Endothelial cell of umbilical vein (primary cell): ENCODE results near the gene SMIM41. TPM values are rescaled to one million over a fixed set of nuclear protein-coding genes. Genes with fewer than 3 reads are reported as not detected.

ENCODE experiments used
- BruUV-seq: library from RNA; stranded (reverse); fragments of 400-500 nt; replicated peaks from 2 replicates; lab custom pipeline; 2021; lab: Mats Ljungman, UMichigan
- CTCF ChIA-PET: fragments of 300-600, 350-600 bp; sonication (Branson Sonifier 250); formaldehyde crosslinking; loops from one replicate; lab custom pipeline; 2021; ENCODE audit warnings: antibody characterized with exemption, inconsistent platforms; lab: Charles Lee
- POLR2A ChIA-PET: fragments of 300-600, 350-600 bp; sonication (Branson Sonifier 250); formaldehyde crosslinking; loops from one replicate; lab custom pipeline; 2021; ENCODE audit warnings: antibody characterized with exemption, inconsistent platforms; lab: Charles Lee
- DNase-seq: peaks from one replicate; pipeline ENCODE4 v3.0.0-alpha.2; 2011; ENCODE audit warnings: low read depth, low spot score
- FAIRE-seq: peaks from 2 replicates; lab custom pipeline; 2011; peaks lifted over from hg19 to GRCh38; lab: Jason Lieb, UNC
- H2AFZ ChIP-seq: 2 replicates; pipeline ENCODE4 v1.6.0; 2012; ENCODE audit warnings: low read depth, low read length, control low read depth, inconsistent platforms
- H3K27ac ChIP-seq: 2 replicates; pipeline ENCODE4 v1.5.1; 2011; ENCODE audit warnings: low read depth, mild to moderate bottlenecking, control low read depth, low read length, moderate library complexity; ENCODE audit not compliant: insufficient read depth
- H3K27me3 ChIP-seq, 2 experiments: 2 replicates each; pipeline versions ENCODE4 v1.6.0 to v1.6.1; 2011; ENCODE audit warnings: low read length in 2 of 2, mixed read lengths in 1 of 2; ENCODE audit not compliant: control insufficient read depth in 2 of 2, insufficient read depth in 2 of 2
- H3K36me3 ChIP-seq, 2 experiments: 2 replicates in 1 of 2; 3 replicates in 1 of 2; pipeline ENCODE4 v1.5.1; 2011; ENCODE audit warnings: low read length in 2 of 2, mild to moderate bottlenecking in 1 of 2, moderate library complexity in 1 of 2; ENCODE audit not compliant: control insufficient read depth in 2 of 2, insufficient read depth in 2 of 2; ENCODE audit errors: extremely low read depth in 1 of 2
- H3K4me1 ChIP-seq: 3 replicates; pipeline ENCODE4 v1.5.1; 2011; ENCODE audit warnings: mild to moderate bottlenecking, low read length; ENCODE audit not compliant: control insufficient read depth, insufficient read depth; ENCODE audit errors: extremely low read depth
- H3K4me2 ChIP-seq: 2 replicates; pipeline ENCODE4 v1.6.1; 2011; ENCODE audit warnings: low read length, control low read depth, mixed read lengths; ENCODE audit not compliant: insufficient read depth
- H3K4me3 ChIP-seq, 3 experiments: fragments of 200-600 bp in 1 of 3; sonication (generic), shearing (Covaris generic) in 1 of 3; replicated peaks in 1 of 3; 2 replicates each; pipeline ENCODE4 v1.5.1; 2011 to 2016; ENCODE audit warnings: control low read depth in 3 of 3, low read length in 3 of 3, mild to moderate bottlenecking in 2 of 3, inconsistent platforms in 1 of 3, low read depth in 1 of 3, moderate library complexity in 1 of 3; ENCODE audit not compliant: insufficient read depth in 1 of 3
- H3K79me2 ChIP-seq: 2 replicates; pipeline ENCODE4 v1.6.0; 2012; ENCODE audit warnings: low read length, inconsistent platforms; ENCODE audit not compliant: control insufficient read depth, insufficient read depth
- H3K9ac ChIP-seq: replicated peaks from 2 replicates; pipeline ENCODE3; 2011; ENCODE audit warnings: low read length, control low read depth; ENCODE audit not compliant: insufficient read depth; ENCODE audit errors: extremely low read depth
- H3K9me1 ChIP-seq: replicated peaks from 3 replicates; pipeline ENCODE4 v1.6.0; 2011; ENCODE audit warnings: mild to moderate bottlenecking, low read length; ENCODE audit not compliant: control insufficient read depth, insufficient read depth; ENCODE audit errors: extremely low read depth
- H3K9me3 ChIP-seq: replicated peaks from 2 replicates; pipeline ENCODE4 v1.5.1; 2012; ENCODE audit warnings: low read length, inconsistent platforms; ENCODE audit not compliant: control insufficient read depth, insufficient read depth
- H4K20me1 ChIP-seq: replicated peaks from 2 replicates; pipeline ENCODE3; 2011; ENCODE audit warnings: mild to moderate bottlenecking, low read length; ENCODE audit not compliant: control insufficient read depth, insufficient read depth; ENCODE audit errors: extremely low read depth
- EZH2 ChIP-seq: IDR thresholded peaks from 2 replicates; pipeline ENCODE4 v1.6.1; 2012; ENCODE audit warnings: borderline replicate concordance, low read depth, mild to moderate bottlenecking, moderate library complexity, low read length, inconsistent platforms; ENCODE audit not compliant: severe bottlenecking
- FOS ChIP-seq: IDR thresholded peaks from 2 replicates; pipeline ENCODE4 v1.6.1; 2011; ENCODE audit warnings: mild to moderate bottlenecking, low read length, moderate library complexity, borderline replicate concordance; ENCODE audit not compliant: insufficient read depth
- GATA2 ChIP-seq: IDR thresholded peaks from 2 replicates; pipeline ENCODE4 v1.7.0; 2011; ENCODE audit warnings: low read depth, mild to moderate bottlenecking, moderate library complexity, mixed read lengths, low read length; ENCODE audit not compliant: insufficient read length, insufficient read depth
- JUN ChIP-seq: IDR thresholded peaks from 2 replicates; pipeline ENCODE4 v1.6.1; 2011; ENCODE audit warnings: borderline replicate concordance, low read depth; ENCODE audit not compliant: insufficient read length, insufficient read depth
- MAX ChIP-seq: IDR thresholded peaks from 2 replicates; pipeline ENCODE4 v1.6.1; 2011; ENCODE audit not compliant: insufficient read depth, insufficient read length
- MYC ChIP-seq: IDR thresholded peaks from one replicate; pipeline ENCODE4 v1.6.1; 2011; ENCODE audit warnings: mild to moderate bottlenecking, low read depth, low read length
- POLR2A ChIP-seq: IDR thresholded peaks from 2 replicates; pipeline ENCODE4 v1.6.1; 2012; ENCODE audit warnings: low read depth, mild to moderate bottlenecking, control low read depth, low read length
- POLR2AphosphoS5 ChIP-seq: IDR thresholded peaks from 2 replicates; pipeline ENCODE4 v1.6.1; 2012; ENCODE audit warnings: low read depth, mild to moderate bottlenecking, control low read depth, low read length, moderate library complexity; ENCODE audit not compliant: insufficient read depth
- dilution Hi-C: fragments of 300-500 bp; cut with MboI; formaldehyde crosslinking; loops from one replicate; pipeline ENCODE4 v1.15.0; 2019; ENCODE audit warnings: low sequenced_read_pairs; ENCODE audit not compliant: extremely low pct_ligation_motif_present
- intact Hi-C: fragments of 100-400 bp; cut with micrococcal nuclease; formaldehyde crosslinking; loops from one replicate; pipeline ENCODE4 v1.10.0; 2022
- polyA plus RNA-seq, 4 experiments: library from polyadenylated mRNA; depleted of rRNA in 3 of 4; stranded (reverse) in 3 of 4; unstranded in 1 of 4; fragments of >200 nt; gene quantifications; 2 replicates each; pipeline versions ENCODE4 v1.2.1 to v1.2.3, GENCODE V29; 2011 to 2012; ENCODE audit warnings: missing spikeins in 1 of 4
- total RNA-seq: library from RNA; stranded (reverse); gene quantifications from 2 replicates; pipeline ENCODE4 v1.2.3, GENCODE V29; 2021
- TF ChIP-seq, protein P1 (sequence below), 2 donors: IDR thresholded peaks; 1 replicate in 1 of 2; 2 replicates in 1 of 2; pipeline ENCODE4 v1.5.1; 2011; ENCODE audit warnings: low read length in 2 of 2, mild to moderate bottlenecking in 2 of 2, moderate library complexity in 2 of 2, control low read depth in 1 of 2, inconsistent platforms in 1 of 2, low read depth in 1 of 2; ENCODE audit not compliant: insufficient read depth in 1 of 2; ENCODE audit errors: extremely low read depth in 1 of 2

The SMIM41 gene
- total and polyA plus RNA-seq, 2 donors (not counting 3 experiments of a cell fraction or from before 2014, with no cell fraction given): not detected

- Histone ChIP-seq H3K27ac (no peak overlapping the region), H2AFZ (no peak overlapping the region), H3K4me1 (peaks cover 7% of the 10 kb centered on the region), H3K4me2 (no peak overlapping the region), H4K20me1 (no peaks in the 10 kb centered on the region), H3K36me3 (no peaks in the 10 kb centered on the region), H3K9ac (no peak overlapping the region), H3K4me3 (no peak overlapping the region), H3K9me1 (no peaks in the 10 kb centered on the region), H3K9me3 (no peaks in the 10 kb centered on the region), H3K27me3 (no peaks in the 10 kb centered on the region), H3K79me2 (no peaks in the 10 kb centered on the region)
- dilution Hi-C loops: no loop called here
- DNase-seq: no peak
- ChIA-PET CTCF (interaction anchor here (1.0 to 4.8 kb wide), 4 partner anchors 9 to 35 kb away, joined by 3 to 46 read pairs (median 10); partner anchors contain the start of genes ATG101 and NR4A1), POLR2A (no interaction called here)
- intact Hi-C loops: no loop called here
- no peak for TF ChIP-seq POLR2A
- no peak for TF ChIP-seq EZH2
- TF ChIP-seq, protein P1, sequence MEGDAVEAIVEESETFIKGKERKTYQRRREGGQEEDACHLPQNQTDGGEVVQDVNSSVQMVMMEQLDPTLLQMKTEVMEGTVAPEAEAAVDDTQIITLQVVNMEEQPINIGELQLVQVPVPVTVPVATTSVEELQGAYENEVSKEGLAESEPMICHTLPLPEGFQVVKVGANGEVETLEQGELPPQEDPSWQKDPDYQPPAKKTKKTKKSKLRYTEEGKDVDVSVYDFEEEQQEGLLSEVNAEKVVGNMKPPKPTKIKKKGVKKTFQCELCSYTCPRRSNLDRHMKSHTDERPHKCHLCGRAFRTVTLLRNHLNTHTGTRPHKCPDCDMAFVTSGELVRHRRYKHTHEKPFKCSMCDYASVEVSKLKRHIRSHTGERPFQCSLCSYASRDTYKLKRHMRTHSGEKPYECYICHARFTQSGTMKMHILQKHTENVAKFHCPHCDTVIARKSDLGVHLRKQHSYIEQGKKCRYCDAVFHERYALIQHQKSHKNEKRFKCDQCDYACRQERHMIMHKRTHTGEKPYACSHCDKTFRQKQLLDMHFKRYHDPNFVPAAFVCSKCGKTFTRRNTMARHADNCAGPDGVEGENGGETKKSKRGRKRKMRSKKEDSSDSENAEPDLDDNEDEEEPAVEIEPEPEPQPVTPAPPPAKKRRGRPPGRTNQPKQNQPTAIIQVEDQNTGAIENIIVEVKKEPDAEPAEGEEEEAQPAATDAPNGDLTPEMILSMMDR (IDR thresholded peaks at IDR 0.05; ENCODE audit: extremely low read depth in 1 of 2, insufficient read depth in 1 of 2, low read depth in 1 of 2, low read length in 2 of 2): no peak
- no peak for TF ChIP-seq POLR2AphosphoS5
- TF ChIP-seq MYC: no peak
- TF ChIP-seq GATA2: no peak
- TF ChIP-seq FOS: no peak
- TF ChIP-seq MAX: no peak
- no peak for TF ChIP-seq JUN
- FAIRE-seq: no peak
- no TSS peak for BruUV-seq
Observed at GRCh38 chr12:52060498-52061177, 18.9 kb upstream of the SMIM41 start.
